GM13976 (cell line): Measurements from ENCODE around the gene PDE6G.

Source experiments
- DNase-seq: peaks from one replicate; pipeline ENCODE4 v3.0.0; 2012; ENCODE audit warnings: low spot score
- CTCF ChIP-seq: IDR thresholded peaks from 2 replicates; pipeline ENCODE4 v1.5.1; 2012; ENCODE audit warnings: borderline replicate concordance, mild to moderate bottlenecking; ENCODE audit not compliant: insufficient read depth; ENCODE audit errors: extremely low read depth, missing control alignments, control extremely low read depth
- in situ Hi-C: fragments of 300-500 bp; cut with MboI; formaldehyde crosslinking; loops from one replicate; pipeline ENCODE4 v1.12.0; 2022; ENCODE audit warnings: low sequenced_read_pairs, mixed read lengths, inconsistent platforms; ENCODE audit not compliant: unreplicated experiment

Gene PDE6G

GRCh38 chr17:81693509-81694210 is 37.3 kb upstream of the PDE6G start:
- in situ Hi-C loops, result no loop called here

GRCh38 chr17:81691608-81692007 is 35.3 kb upstream of the PDE6G start:
- in situ Hi-C loops, result no loop called here
- no peak for TF ChIP-seq CTCF
- no peak for DNase-seq

More at GRCh38 chr17:81693509-81694210, 37.3 kb upstream of the PDE6G start:
- DNase-seq, result no peak
- TF ChIP-seq CTCF, result no peak

- DNase-seq, result no peak
- TF ChIP-seq CTCF, result no peak
- in situ Hi-C loops, result no loop called here
Observed at GRCh38 chr17:81691196-81691595, 34.9 kb upstream of the PDE6G start.

GRCh38 chr17:81690549-81690948 is 34.2 kb upstream of the PDE6G start:
- in situ Hi-C loops, result no loop called here
- no peak for TF ChIP-seq CTCF
- no peak for DNase-seq

- no peak for DNase-seq
- in situ Hi-C loops, result no loop called here
- TF ChIP-seq CTCF, result no peak
Observed at GRCh38 chr17:81690066-81690465, 33.7 kb upstream of the PDE6G start.

GRCh38 chr17:81688616-81689015 is 32.3 kb upstream of the PDE6G start:
- in situ Hi-C loops, result no loop called here
- no peak for TF ChIP-seq CTCF
- no peak for DNase-seq
